ENCODE results near the gene MVB12B.

The MVB12B gene

DNA sequence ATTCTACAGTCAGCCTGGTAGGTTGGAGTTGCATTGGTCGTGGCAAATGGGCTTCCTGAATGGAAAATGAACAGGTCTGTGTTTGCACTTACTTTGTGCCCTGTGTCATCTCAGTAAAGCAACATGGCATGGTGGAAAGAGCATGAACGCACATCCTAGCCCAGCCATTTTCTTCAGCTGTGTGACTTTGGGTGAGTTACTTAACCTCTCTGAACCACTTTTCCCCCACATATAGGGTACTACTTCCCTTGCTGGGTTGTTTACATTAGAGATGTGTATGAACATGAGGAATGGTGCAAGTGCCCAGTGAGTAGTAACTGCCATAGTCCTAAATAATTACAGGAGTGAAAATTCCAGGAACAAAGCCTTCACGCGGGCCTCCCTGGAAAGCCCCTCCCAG, 83.6 kb downstream of the MVB12B start:
- TF ChIP-seq, protein P1, sequence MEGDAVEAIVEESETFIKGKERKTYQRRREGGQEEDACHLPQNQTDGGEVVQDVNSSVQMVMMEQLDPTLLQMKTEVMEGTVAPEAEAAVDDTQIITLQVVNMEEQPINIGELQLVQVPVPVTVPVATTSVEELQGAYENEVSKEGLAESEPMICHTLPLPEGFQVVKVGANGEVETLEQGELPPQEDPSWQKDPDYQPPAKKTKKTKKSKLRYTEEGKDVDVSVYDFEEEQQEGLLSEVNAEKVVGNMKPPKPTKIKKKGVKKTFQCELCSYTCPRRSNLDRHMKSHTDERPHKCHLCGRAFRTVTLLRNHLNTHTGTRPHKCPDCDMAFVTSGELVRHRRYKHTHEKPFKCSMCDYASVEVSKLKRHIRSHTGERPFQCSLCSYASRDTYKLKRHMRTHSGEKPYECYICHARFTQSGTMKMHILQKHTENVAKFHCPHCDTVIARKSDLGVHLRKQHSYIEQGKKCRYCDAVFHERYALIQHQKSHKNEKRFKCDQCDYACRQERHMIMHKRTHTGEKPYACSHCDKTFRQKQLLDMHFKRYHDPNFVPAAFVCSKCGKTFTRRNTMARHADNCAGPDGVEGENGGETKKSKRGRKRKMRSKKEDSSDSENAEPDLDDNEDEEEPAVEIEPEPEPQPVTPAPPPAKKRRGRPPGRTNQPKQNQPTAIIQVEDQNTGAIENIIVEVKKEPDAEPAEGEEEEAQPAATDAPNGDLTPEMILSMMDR (IDR thresholded peaks at IDR 0.05), result no peak
- no peak for TF ChIP-seq ZFX (IDR thresholded peaks at IDR 0.05; ENCODE audit: borderline replicate concordance)
- H3K27ac ChIP-seq, result no peak overlapping the region

DNA sequence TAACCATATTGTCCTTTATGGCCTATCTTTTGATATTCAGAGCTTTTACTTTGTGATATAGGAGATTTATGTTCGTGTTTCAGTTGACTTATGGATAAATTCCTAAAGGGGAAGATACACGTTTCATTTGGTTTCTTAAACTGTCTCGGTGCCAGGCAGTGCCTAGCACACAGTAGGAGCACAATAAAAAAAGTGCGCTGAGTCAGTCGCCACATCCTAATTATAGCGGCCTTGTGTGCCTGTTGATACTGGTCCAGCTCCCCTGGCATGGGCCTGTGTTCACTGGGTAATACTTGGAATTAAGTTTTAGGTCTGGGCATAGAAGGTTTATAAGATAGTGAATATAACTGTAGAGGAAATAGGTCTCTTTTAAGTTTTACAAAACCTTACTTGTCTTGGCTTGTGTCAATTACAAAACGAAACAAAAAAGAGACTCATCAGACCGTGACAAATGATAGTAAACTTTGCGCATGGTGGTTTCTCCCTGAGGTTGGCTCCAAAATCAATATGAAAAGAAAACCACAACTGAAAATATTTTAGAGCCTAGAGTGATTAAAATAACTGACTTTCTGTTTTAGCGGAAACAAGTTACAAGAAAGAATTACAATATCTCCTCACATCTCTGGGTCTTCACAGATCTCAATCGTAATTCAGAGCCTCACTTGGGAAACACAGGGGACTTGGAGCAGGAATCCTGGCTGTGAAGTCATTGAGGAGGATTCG, 84.8 kb downstream of the MVB12B start:
- no peak overlapping the region for H3K27ac ChIP-seq
- TF ChIP-seq, protein P1 (IDR thresholded peaks at IDR 0.05), result no peak
- TF ChIP-seq ZFX (IDR thresholded peaks at IDR 0.05; ENCODE audit: borderline replicate concordance), result no peak

DNA sequence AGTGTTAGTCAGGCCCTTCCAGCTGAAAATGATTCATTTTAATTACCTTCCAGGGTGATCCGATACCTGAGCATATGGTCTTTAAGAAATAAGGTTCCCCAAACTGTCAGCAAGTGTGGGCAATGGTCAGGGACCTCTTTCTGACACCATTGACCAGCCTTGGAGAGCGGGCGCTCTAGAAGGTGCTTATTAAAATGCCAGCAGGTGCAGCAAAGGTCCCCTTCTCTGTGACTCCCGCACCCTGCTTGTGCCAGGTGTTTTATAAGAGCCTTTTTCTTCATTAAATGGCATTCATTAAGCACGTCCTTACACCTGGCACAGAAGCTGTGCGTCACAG, 85.3 kb downstream of the MVB12B start:
- TF ChIP-seq ZFX (IDR thresholded peaks at IDR 0.05; ENCODE audit: borderline replicate concordance), result no peak
- TF ChIP-seq, protein P1 (IDR thresholded peaks at IDR 0.05), result no peak
- no peak overlapping the region for H3K27ac ChIP-seq

DNA sequence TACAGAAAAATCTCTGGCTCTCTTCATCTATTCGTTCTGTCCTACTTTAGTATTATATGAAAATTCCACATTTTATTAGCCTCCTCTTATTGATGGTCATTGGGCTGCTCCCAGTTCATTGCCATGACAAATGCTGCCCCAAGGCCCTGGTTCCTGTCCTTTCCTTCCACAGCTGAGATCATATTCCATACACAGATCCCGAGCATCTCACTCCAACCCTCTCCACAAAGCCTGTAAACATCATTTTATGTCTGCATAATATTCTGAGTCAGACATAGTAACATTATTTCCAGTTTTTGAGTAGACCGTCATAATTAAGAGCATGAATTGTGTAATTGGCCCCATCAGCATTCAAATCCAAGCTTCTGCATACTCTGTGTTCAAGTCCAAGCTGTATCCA, 86.3 kb downstream of the MVB12B start:
- no peak overlapping the region for H3K27ac ChIP-seq
- TF ChIP-seq ZFX (IDR thresholded peaks at IDR 0.05; ENCODE audit: borderline replicate concordance), result no peak
- TF ChIP-seq, protein P1 (IDR thresholded peaks at IDR 0.05), result no peak

DNA sequence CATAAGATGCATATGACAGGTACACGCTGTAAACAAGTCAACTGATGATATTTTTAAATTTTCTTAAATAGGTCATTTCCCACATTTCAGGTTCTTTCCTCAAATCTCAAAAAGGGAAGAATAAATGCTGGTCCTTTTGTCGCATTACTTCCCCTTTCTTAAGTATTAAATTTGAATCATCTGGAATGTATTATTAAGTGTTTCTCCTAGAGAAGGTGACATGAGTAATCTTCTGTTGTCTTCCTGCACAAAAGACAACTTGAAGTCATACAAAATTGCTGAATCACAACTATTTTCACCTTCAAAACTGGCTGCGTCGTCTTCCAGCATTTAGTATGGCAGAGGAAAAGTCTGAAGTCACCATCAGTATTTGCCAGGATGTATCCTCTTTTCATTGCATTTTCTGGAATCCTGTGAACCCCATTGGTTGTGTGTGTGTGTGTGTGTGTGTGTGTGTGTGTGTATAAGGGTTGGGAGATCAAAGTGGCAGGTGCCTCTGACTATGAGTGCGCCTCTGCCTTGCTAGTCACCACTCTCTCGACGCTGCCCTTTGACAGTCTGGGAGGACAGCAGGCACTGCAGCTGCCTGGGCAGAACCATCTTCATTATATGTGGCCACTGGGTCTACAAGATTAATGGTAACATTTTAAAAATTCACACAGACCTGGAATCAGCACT, 86.9 kb downstream of the MVB12B start:
- TF ChIP-seq, protein P1 (IDR thresholded peaks at IDR 0.05), result no peak
- TF ChIP-seq ZFX (IDR thresholded peaks at IDR 0.05; ENCODE audit: borderline replicate concordance), result no peak
- H3K27ac ChIP-seq, result no peak overlapping the region

DNA sequence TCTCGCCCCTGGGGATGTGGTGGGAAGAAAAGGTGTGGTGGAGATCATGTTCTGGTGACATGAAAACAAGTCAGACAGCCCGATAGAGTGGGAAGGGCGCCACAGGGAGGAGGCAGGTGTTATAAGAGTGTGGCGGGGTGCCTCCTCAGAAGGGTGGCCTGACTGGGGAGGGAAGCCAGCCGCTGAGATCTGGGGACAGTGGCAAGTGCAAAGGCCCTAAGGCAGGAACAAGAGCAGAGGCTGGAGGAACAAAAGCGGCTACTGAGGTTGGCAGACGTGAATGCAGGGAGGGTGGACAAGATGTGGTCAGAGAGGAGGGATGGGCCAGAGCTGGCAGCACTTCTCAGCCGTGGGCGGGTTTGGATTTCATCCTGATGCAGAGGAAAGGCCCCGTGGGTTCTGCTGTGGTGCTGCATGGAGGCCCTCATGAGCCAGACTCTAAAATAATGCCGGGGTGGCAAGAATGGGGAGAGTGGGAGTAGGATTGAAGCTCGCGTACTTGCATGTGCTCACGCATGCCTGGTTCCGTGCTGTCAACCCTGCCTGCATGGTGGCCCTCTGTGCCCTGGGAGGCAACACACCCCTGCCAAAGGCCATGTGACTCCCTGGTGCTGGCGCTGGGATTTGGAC, 89.2 kb downstream of the MVB12B start:
- H3K27ac ChIP-seq, result no peak overlapping the region
- no peak for TF ChIP-seq ZFX (IDR thresholded peaks at IDR 0.05; ENCODE audit: borderline replicate concordance)
- TF ChIP-seq, protein P1 (IDR thresholded peaks at IDR 0.05), result no peak

DNA sequence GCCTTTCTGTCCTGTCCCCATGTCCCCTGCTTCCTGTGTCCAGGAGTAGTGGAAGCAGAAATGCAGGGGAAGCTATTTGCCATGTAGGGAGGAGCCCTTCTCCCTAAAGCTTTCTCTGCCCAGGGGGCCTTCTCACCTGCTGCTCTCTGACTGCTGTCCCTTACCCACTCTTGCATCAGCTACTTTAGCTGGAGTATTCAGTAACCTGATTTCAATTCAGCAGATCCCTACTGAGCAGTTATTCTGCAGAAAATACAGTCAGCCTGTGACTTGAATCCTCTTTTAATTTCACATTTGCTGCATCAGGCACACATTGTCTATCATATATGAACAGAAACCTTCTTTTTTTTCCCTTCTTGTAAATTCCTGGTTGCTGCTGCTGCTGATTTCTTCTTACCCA, 90.4 kb downstream of the MVB12B start:
- TF ChIP-seq, protein P1 (IDR thresholded peaks at IDR 0.05), result no peak
- no peak for TF ChIP-seq ZFX (IDR thresholded peaks at IDR 0.05; ENCODE audit: borderline replicate concordance)
- H3K27ac ChIP-seq, result no peak overlapping the region

Data from 22Rv1 (cell line).